Astrocyte (in vitro differentiated cells and primary cell): ENCODE results near the gene ZIC3. TPM values are rescaled to one million over a fixed set of nuclear protein-coding genes. Genes with fewer than 3 reads are reported as not detected.

Experiments used
- DNase-seq: peaks from one replicate; pipeline ENCODE4 v3.0.0-alpha.2; 2010; ENCODE audit warnings: low read depth
- FAIRE-seq: peaks from 2 replicates; lab custom pipeline; 2011; peaks lifted over from hg19 to GRCh38; lab: Jason Lieb, UNC
- H2AFZ ChIP-seq: 2 replicates; pipeline ENCODE4 v1.6.0; 2012; ENCODE audit warnings: low read depth, low read length, inconsistent platforms
- H3K27ac ChIP-seq: 2 replicates; pipeline ENCODE4 v1.5.1; 2011; ENCODE audit warnings: low read depth, low read length, inconsistent platforms
- H3K27me3 ChIP-seq: 2 replicates; pipeline ENCODE4 v1.6.0; 2011; ENCODE audit warnings: low read length, inconsistent platforms; ENCODE audit not compliant: insufficient read depth
- H3K36me3 ChIP-seq: 2 replicates; pipeline ENCODE4 v1.5.1; 2011; ENCODE audit warnings: low read length, inconsistent platforms; ENCODE audit not compliant: insufficient read depth
- H3K4me1 ChIP-seq: 2 replicates; pipeline ENCODE4 v1.5.1; 2011; ENCODE audit warnings: low read length, inconsistent platforms; ENCODE audit not compliant: insufficient read depth
- H3K4me2 ChIP-seq: 2 replicates; pipeline ENCODE4 v1.6.0; 2012; ENCODE audit warnings: low read length, inconsistent platforms
- H3K4me3 ChIP-seq: 2 replicates; pipeline ENCODE4 v1.5.1; 2011; ENCODE audit warnings: low read depth, mild to moderate bottlenecking, low read length, inconsistent platforms; ENCODE audit not compliant: insufficient read depth
- H3K79me2 ChIP-seq: 2 replicates; pipeline ENCODE4 v1.6.0; 2012; ENCODE audit warnings: mild to moderate bottlenecking, low read length, inconsistent platforms; ENCODE audit not compliant: insufficient read depth
- H3K9ac ChIP-seq: 2 replicates; pipeline ENCODE4 v1.6.0; 2012; ENCODE audit warnings: mild to moderate bottlenecking, low read length, inconsistent platforms
- H3K9me3 ChIP-seq: 2 replicates; pipeline ENCODE4 v1.5.1; 2012; ENCODE audit warnings: low read depth, mild to moderate bottlenecking, low read length, inconsistent platforms; ENCODE audit not compliant: insufficient read depth
- H4K20me1 ChIP-seq: 2 replicates; pipeline ENCODE4 v1.6.0; 2012; ENCODE audit warnings: low read length, inconsistent platforms; ENCODE audit not compliant: insufficient read depth
- H3K27ac Mint-ChIP-seq: one replicate; pipeline ENCODE4 v1.8.0; 2021; ENCODE audit warnings: mild to moderate bottlenecking, mixed read lengths; ENCODE audit not compliant: unreplicated experiment
- H3K27me3 Mint-ChIP-seq: one replicate; pipeline ENCODE4 v1.8.0; 2021; ENCODE audit warnings: low read depth, mixed read lengths; ENCODE audit not compliant: unreplicated experiment
- H3K36me3 Mint-ChIP-seq: one replicate; pipeline ENCODE4 v1.8.0; 2021; ENCODE audit warnings: low read depth, mixed read lengths; ENCODE audit not compliant: unreplicated experiment
- H3K4me1 Mint-ChIP-seq: one replicate; pipeline ENCODE4 v1.8.0; 2021; ENCODE audit warnings: low read depth, mixed read lengths; ENCODE audit not compliant: unreplicated experiment
- H3K4me3 Mint-ChIP-seq: one replicate; pipeline ENCODE4 v1.8.0; 2021; ENCODE audit warnings: mild to moderate bottlenecking, moderate library complexity, mixed read lengths; ENCODE audit not compliant: unreplicated experiment
- H3K9me3 Mint-ChIP-seq: one replicate; pipeline ENCODE4 v1.8.0; 2021; ENCODE audit warnings: mild to moderate bottlenecking, mixed read lengths; ENCODE audit not compliant: unreplicated experiment
- CTCF ChIP-seq: IDR thresholded peaks from 2 replicates; pipeline ENCODE4 v1.5.1; 2011; ENCODE audit warnings: low read depth, mild to moderate bottlenecking, inconsistent platforms, low read length, moderate library complexity; ENCODE audit not compliant: insufficient read depth
- EZH2 ChIP-seq: IDR thresholded peaks from 2 replicates; pipeline ENCODE4 v1.6.1; 2012; ENCODE audit warnings: mild to moderate bottlenecking, low read length, inconsistent platforms; ENCODE audit not compliant: insufficient read depth
- total RNA-seq: library from RNA; stranded (reverse); gene quantifications from 2 replicates; pipeline ENCODE4 v1.2.1, GENCODE V29; 2021

Gene ZIC3
- total RNA-seq, 1 donor from 2014 or later: 0.36 TPM

GRCh38 chrX:137600769-137601168 lies 34.8 kb downstream of the ZIC3 start:
- Histone ChIP-seq H4K20me1 (no peaks in the 10 kb centered on the region), H2AFZ (no peak overlapping the region), H3K27ac (no peak overlapping the region), H3K79me2 (no peaks in the 10 kb centered on the region), H3K36me3 (no peaks in the 10 kb centered on the region), H3K4me3 (no peak overlapping the region), H3K4me2 (no peak overlapping the region), H3K9ac (no peak overlapping the region), H3K4me1 (no peaks in the 10 kb centered on the region), H3K9me3 (no peaks in the 10 kb centered on the region), H3K27me3 (no peaks in the 10 kb centered on the region)
- Mint-ChIP-seq H3K36me3 (no peaks in the 10 kb centered on the region), H3K4me3 (no peak overlapping the region), H3K9me3 (no peaks in the 10 kb centered on the region), H3K27ac (no peak overlapping the region), H3K4me1 (no peaks in the 10 kb centered on the region), H3K27me3 (no peaks in the 10 kb centered on the region)
- TF ChIP-seq EZH2: no peak
- no peak for TF ChIP-seq CTCF
- FAIRE-seq: no peak
- no peak for DNase-seq
